ENCODE measurements around the gene TRIO. TPM values are rescaled to one million over a fixed set of nuclear protein-coding genes. Genes with fewer than 3 reads are reported as not detected.
A peak's percentile ranks its signal among the peaks of the same experiment; 100 is the strongest.

The TRIO gene
- total and polyA plus RNA-seq, 2 donors (not counting 1 experiment from before 2014, with no cell fraction given): 134 to 281 TPM

DNA sequence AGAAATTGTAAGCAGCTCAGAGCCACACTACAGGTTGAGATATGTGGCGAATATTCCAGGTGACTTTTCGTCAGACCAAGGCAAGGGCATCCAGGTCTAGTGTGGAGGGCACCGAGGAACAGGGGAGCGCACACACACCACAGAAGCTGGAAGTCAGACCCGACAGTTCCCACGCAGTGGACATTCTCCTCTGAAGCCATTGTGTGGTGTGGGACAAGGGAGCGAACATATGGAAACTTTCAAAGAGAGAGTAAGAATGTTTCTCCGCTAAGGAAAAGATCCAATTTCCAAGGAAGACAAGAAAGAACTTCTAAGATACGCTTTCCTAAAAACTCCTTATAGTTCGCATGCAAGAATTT is 297.1 kb downstream of the TRIO start:
- Histone ChIP-seq H3K9me3 (ENCODE audit: control insufficient read depth, insufficient read depth, low read depth, low read length) (no peaks in the 10 kb centered on the region), H3K9ac (ENCODE audit: insufficient read depth, low read length) (peak overlapping the region; percentile 46), H3K27me3 (ENCODE audit: control insufficient read depth, insufficient read depth, low read length) (no peaks in the 10 kb centered on the region), H4K20me1 (ENCODE audit: control insufficient read depth, extremely low read depth, insufficient read depth, low read length) (no peaks in the 10 kb centered on the region), H3K4me3 (replicated peaks in 1 of 4; ENCODE audit: control extremely low read depth in 1 of 4, insufficient read depth in 1 of 4, low read depth in 3 of 4, low read length in 4 of 4) (peak overlapping the region; percentile 7 to 69 (median 46)), H3K36me3 (ENCODE audit: control insufficient read depth, insufficient read depth, low read length) (peaks cover 13% of the 10 kb centered on the region), H3K27ac (ENCODE audit: insufficient read depth, low read length) (peak overlapping the region; percentile 92), H2AFZ (ENCODE audit: low read length) (no peak overlapping the region), H3K4me1 (ENCODE audit: control insufficient read depth, extremely low read depth, insufficient read depth, low read length) (peaks cover 16% of the 10 kb centered on the region), H3K79me2 (ENCODE audit: control insufficient read depth, insufficient read depth, low read length) (peaks cover 63% of the 10 kb centered on the region), H3K4me2 (ENCODE audit: extremely low read depth, insufficient read depth, low read length) (peak overlapping the region; percentile 65)
- DNase-seq (ENCODE audit: low read depth in 2 of 2): no peak
- TF ChIP-seq, protein P1, sequence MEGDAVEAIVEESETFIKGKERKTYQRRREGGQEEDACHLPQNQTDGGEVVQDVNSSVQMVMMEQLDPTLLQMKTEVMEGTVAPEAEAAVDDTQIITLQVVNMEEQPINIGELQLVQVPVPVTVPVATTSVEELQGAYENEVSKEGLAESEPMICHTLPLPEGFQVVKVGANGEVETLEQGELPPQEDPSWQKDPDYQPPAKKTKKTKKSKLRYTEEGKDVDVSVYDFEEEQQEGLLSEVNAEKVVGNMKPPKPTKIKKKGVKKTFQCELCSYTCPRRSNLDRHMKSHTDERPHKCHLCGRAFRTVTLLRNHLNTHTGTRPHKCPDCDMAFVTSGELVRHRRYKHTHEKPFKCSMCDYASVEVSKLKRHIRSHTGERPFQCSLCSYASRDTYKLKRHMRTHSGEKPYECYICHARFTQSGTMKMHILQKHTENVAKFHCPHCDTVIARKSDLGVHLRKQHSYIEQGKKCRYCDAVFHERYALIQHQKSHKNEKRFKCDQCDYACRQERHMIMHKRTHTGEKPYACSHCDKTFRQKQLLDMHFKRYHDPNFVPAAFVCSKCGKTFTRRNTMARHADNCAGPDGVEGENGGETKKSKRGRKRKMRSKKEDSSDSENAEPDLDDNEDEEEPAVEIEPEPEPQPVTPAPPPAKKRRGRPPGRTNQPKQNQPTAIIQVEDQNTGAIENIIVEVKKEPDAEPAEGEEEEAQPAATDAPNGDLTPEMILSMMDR (conservative IDR thresholded peaks at IDR 0.05 in 1 of 2, IDR thresholded peaks at IDR 0.05 in 1 of 2; ENCODE audit: low read depth in 1 of 2, low read length in 2 of 2): no peak
- TF ChIP-seq EZH2 (IDR thresholded peaks at IDR 0.05; ENCODE audit: low read length, missing control alignments): no peak

DNA sequence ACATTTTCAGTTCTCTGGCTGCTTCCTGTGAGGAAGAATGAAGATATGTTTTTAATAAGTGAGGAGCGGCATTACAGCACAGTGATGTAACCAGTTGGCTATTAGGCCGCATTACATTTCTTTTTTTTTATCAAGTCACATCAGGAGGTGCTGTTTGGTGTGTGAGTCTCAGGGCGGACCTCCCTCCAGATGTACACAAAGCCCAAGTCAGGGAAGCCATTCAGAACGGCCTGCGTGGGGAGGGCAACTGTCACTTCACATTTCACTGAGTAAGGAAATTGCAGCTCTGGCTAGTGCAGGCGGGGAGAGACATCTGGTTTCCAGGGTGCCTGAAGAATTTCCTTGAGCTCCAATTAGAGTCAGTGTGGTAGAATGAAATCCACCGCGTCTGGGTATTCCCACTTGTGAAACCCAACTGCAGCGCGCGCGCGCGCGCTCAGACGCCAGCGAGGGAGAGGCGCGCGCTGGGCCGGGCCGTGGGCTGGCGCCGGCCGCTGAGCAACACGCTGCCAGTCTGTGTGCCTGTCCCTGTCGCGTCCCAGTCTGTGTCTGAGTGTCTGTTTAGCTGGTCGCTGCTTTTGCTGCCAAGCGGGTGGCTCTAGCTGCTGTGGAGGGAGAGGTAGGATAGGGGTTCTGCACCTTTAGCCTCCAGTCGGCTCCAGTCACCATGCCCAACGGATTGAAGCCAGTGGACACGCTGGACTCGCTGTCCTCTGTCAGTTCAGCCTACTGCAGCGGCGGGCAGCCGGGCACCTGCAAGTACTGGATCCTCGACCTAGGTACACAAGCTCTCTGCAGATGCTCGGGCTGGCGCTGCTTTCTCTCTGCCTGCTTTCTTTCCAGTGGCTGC is 297.7 kb downstream of the TRIO start:
- H3K9me3 ChIP-seq (ENCODE audit: control insufficient read depth, insufficient read depth, low read depth, low read length): no peaks in the 10 kb centered on the region
- peak overlapping the region; percentile 99 for H3K4me2 ChIP-seq (ENCODE audit: extremely low read depth, insufficient read depth, low read length)
- no peaks in the 10 kb centered on the region for H3K27me3 ChIP-seq (ENCODE audit: control insufficient read depth, insufficient read depth, low read length)
- H3K9ac ChIP-seq (ENCODE audit: insufficient read depth, low read length): peak overlapping the region; percentile 72
- H2AFZ ChIP-seq (ENCODE audit: low read length): no peak overlapping the region
- peak; percentile 95 to 96 for DNase-seq (ENCODE audit: low read depth in 2 of 2)
- peaks cover 11% of the 10 kb centered on the region for H3K36me3 ChIP-seq (ENCODE audit: control insufficient read depth, insufficient read depth, low read length)
- H4K20me1 ChIP-seq (ENCODE audit: control insufficient read depth, extremely low read depth, insufficient read depth, low read length): no peaks in the 10 kb centered on the region
- peaks cover 15% of the 10 kb centered on the region for H3K4me1 ChIP-seq (ENCODE audit: control insufficient read depth, extremely low read depth, insufficient read depth, low read length)
- H3K79me2 ChIP-seq (ENCODE audit: control insufficient read depth, insufficient read depth, low read length): peaks cover 64% of the 10 kb centered on the region
- peak overlapping the region; percentile 92 for H3K27ac ChIP-seq (ENCODE audit: insufficient read depth, low read length)
- TF ChIP-seq, protein P1 (conservative IDR thresholded peaks at IDR 0.05 in 1 of 2, IDR thresholded peaks at IDR 0.05 in 1 of 2; ENCODE audit: low read depth in 1 of 2, low read length in 2 of 2): no peak
- no peak for TF ChIP-seq EZH2 (IDR thresholded peaks at IDR 0.05; ENCODE audit: low read length, missing control alignments)
- peak overlapping the region; percentile 55 to 69 (median 68) for H3K4me3 ChIP-seq (replicated peaks in 1 of 4; ENCODE audit: control extremely low read depth in 1 of 4, insufficient read depth in 1 of 4, low read depth in 3 of 4, low read length in 4 of 4)

DNA sequence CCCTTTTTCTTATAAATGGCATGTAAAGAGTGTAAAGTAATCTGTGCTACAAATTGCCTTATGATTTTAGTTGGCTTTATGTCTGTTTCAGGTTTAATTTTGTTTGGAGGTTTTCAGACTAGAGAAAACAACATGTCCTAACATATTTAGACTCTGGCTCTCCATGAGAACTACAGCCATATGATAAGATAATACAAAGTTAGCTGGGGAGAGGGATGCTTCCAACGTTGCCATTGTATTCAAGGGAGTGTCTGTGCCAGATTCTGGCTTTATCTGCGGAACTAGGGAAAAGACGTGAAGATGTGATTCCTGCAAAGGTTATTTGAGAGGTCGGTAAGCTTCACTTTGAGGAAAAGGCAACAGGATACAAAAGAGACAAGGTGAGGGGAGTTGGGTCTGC is 298.5 kb downstream of the TRIO start:
- H3K9me3 ChIP-seq (ENCODE audit: control insufficient read depth, insufficient read depth, low read depth, low read length): no peaks in the 10 kb centered on the region
- peaks cover 10% of the 10 kb centered on the region for H3K36me3 ChIP-seq (ENCODE audit: control insufficient read depth, insufficient read depth, low read length)
- peak overlapping the region; percentile 29 for H3K9ac ChIP-seq (ENCODE audit: insufficient read depth, low read length)
- H3K4me3 ChIP-seq (replicated peaks in 1 of 4; ENCODE audit: control extremely low read depth in 1 of 4, insufficient read depth in 1 of 4, low read depth in 3 of 4, low read length in 4 of 4): peak overlapping the region; percentile 55 to 69 (median 68)
- H3K27me3 ChIP-seq (ENCODE audit: control insufficient read depth, insufficient read depth, low read length): no peaks in the 10 kb centered on the region
- peaks cover 64% of the 10 kb centered on the region for H3K79me2 ChIP-seq (ENCODE audit: control insufficient read depth, insufficient read depth, low read length)
- no peak for DNase-seq (ENCODE audit: low read depth in 2 of 2)
- H4K20me1 ChIP-seq (ENCODE audit: control insufficient read depth, extremely low read depth, insufficient read depth, low read length): no peaks in the 10 kb centered on the region
- H2AFZ ChIP-seq (ENCODE audit: low read length): no peak overlapping the region
- TF ChIP-seq, protein P1 (conservative IDR thresholded peaks at IDR 0.05 in 1 of 2, IDR thresholded peaks at IDR 0.05 in 1 of 2; ENCODE audit: low read depth in 1 of 2, low read length in 2 of 2): no peak
- no peak for TF ChIP-seq EZH2 (IDR thresholded peaks at IDR 0.05; ENCODE audit: low read length, missing control alignments)
- H3K4me1 ChIP-seq (ENCODE audit: control insufficient read depth, extremely low read depth, insufficient read depth, low read length): peaks cover 15% of the 10 kb centered on the region
- peak overlapping the region; percentile 99 for H3K4me2 ChIP-seq (ENCODE audit: extremely low read depth, insufficient read depth, low read length)
- H3K27ac ChIP-seq (ENCODE audit: insufficient read depth, low read length): peak overlapping the region; percentile 92
